Kidney epithelial cell (primary cell): ENCODE results near the gene CCNF. TPM values are rescaled to one million over a fixed set of nuclear protein-coding genes. Genes with fewer than 3 reads are reported as not detected.

Experiments
- DNase-seq: peaks from one replicate; pipeline ENCODE4 v3.0.0-alpha.2; 2010; ENCODE audit warnings: low read depth
- H3K27me3 ChIP-seq: 2 replicates; pipeline ENCODE4 v1.6.0; 2011; ENCODE audit warnings: low read length; ENCODE audit not compliant: control insufficient read depth, insufficient read depth
- H3K36me3 ChIP-seq: 2 replicates; pipeline ENCODE4 v1.5.1; 2011; ENCODE audit warnings: low read length; ENCODE audit not compliant: control insufficient read depth, insufficient read depth
- H3K4me3 ChIP-seq: 2 replicates; pipeline ENCODE4 v1.5.1; 2011; ENCODE audit warnings: low read depth, mild to moderate bottlenecking, control low read depth, low read length
- CTCF ChIP-seq: IDR thresholded peaks from 2 replicates; pipeline ENCODE4 v1.5.1; 2011; ENCODE audit warnings: mild to moderate bottlenecking, moderate library complexity, low read length, control low read depth, inconsistent platforms; ENCODE audit not compliant: insufficient read depth, poor library complexity, severe bottlenecking
- total RNA-seq: library from RNA; depleted of rRNA; stranded (reverse); fragments of >200 nt; gene quantifications from 2 replicates; pipeline ENCODE4 v1.2.3, GENCODE V29; 2015

Gene CCNF
- total RNA-seq, 1 donor from 2014 or later: 7.4 TPM

GRCh38 chr16:2470603-2471015 is 41.4 kb downstream of the CCNF start:
- DNase-seq: no peak
- TF ChIP-seq CTCF: no peak
- H3K4me3 ChIP-seq: no peak overlapping the region
- H3K27me3 ChIP-seq: peaks cover 13% of the 10 kb centered on the region
- no peaks in the 10 kb centered on the region for H3K36me3 ChIP-seq

GRCh38 chr16:2471016-2471652 is 41.9 kb downstream of the CCNF start, which contains the start of gene NTN3:
TSS of gene NTN3 (plus strand) at chr16:2471297. CDS start at chr16:2471702, 405 bp downstream.
- Histone ChIP-seq H3K27me3 (peaks cover 13% of the 10 kb centered on the region), H3K36me3 (no peaks in the 10 kb centered on the region), H3K4me3 (peak within 1 kb of the TSS; percentile 9)
- no peak for DNase-seq
- no peak for TF ChIP-seq CTCF

DNA sequence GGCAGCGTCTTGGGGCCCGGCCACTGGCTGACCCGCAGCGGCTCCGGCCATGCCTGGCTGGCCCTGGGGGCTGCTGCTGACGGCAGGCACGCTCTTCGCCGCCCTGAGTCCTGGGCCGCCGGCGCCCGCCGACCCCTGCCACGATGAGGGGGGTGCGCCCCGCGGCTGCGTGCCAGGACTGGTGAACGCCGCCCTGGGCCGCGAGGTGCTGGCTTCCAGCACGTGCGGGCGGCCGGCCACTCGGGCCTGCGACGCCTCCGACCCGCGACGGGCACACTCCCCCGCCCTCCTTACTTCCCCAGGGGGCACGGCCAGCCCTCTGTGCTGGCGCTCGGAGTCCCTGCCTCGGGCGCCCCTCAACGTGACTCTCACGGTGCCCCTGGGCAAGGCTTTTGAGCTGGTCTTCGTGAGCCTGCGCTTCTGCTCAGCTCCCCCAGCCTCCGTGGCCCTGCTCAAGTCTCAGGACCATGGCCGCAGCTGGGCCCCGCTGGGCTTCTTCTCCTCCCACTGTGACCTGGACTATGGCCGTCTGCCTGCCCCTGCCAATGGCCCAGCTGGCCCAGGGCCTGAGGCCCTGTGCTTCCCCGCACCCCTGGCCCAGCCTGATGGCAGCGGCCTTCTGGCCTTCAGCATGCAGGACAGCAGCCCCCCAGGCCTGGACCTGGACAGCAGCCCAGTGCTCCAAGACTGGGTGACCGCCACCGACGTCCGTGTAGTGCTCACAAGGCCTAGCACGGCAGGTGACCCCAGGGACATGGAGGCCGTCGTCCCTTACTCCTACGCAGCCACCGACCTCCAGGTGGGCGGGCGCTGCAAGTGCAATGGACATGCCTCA is 42.6 kb downstream of the CCNF start:
- TF ChIP-seq CTCF: no peak
- no peak for DNase-seq
- peak overlapping the region; percentile 9 for H3K4me3 ChIP-seq
- no peaks in the 10 kb centered on the region for H3K36me3 ChIP-seq
- peaks cover 13% of the 10 kb centered on the region for H3K27me3 ChIP-seq

DNA sequence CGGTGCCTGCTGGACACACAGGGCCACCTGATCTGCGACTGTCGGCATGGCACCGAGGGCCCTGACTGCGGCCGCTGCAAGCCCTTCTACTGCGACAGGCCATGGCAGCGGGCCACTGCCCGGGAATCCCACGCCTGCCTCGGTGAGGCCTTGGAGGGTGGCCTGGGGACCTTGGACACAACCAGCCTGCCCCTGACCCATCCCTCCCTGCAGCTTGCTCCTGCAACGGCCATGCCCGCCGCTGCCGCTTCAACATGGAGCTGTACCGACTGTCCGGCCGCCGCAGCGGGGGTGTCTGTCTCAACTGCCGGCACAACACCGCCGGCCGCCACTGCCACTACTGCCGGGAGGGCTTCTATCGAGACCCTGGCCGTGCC is 43.2 kb downstream of the CCNF start:
- DNase-seq: no peak
- Histone ChIP-seq H3K4me3 (no peak overlapping the region), H3K27me3 (peaks cover 13% of the 10 kb centered on the region), H3K36me3 (no peaks in the 10 kb centered on the region)
- no peak for TF ChIP-seq CTCF

GRCh38 chr16:2472885-2473445 is 43.7 kb downstream of the CCNF start:
- H3K36me3 ChIP-seq: no peaks in the 10 kb centered on the region
- H3K4me3 ChIP-seq: no peak overlapping the region
- H3K27me3 ChIP-seq: peaks cover 13% of the 10 kb centered on the region
- TF ChIP-seq CTCF: no peak
- DNase-seq: no peak
